Hepatocyte (in vitro differentiated cells): Measurements from ENCODE around the gene MBD4. TPM values are rescaled to one million over a fixed set of nuclear protein-coding genes. Genes with fewer than 3 reads are reported as not detected.

Source experiments
- DNase-seq: peaks from one replicate; pipeline ENCODE4 v3.0.0-alpha.2; 2016; ENCODE audit warnings: low spot score
- H2AFZ ChIP-seq: fragments of 200-600 bp; sonication (generic); 2 replicates; pipeline ENCODE4 v1.6.0; 2016; ENCODE audit warnings: antibody characterized with exemption, mild to moderate bottlenecking
- H3K27ac ChIP-seq: fragments of 200-600 bp; sonication (generic); 2 replicates; pipeline ENCODE4 v1.5.1; 2016; ENCODE audit warnings: mild to moderate bottlenecking
- H3K27me3 ChIP-seq: fragments of 200-600 bp; sonication (generic); 2 replicates; pipeline ENCODE4 v1.6.1; 2016
- H3K36me3 ChIP-seq: fragments of 200-600 bp; sonication (generic); replicated peaks from 2 replicates; pipeline ENCODE4 v1.5.1; 2016; ENCODE audit warnings: low read depth; ENCODE audit not compliant: insufficient read depth
- H3K4me1 ChIP-seq: fragments of 200-600 bp; sonication (generic); 2 replicates; pipeline ENCODE4 v1.5.1; 2016; ENCODE audit warnings: mild to moderate bottlenecking, moderate library complexity; ENCODE audit not compliant: insufficient read depth
- H3K4me2 ChIP-seq: fragments of 200-600 bp; sonication (generic); 2 replicates; pipeline ENCODE4 v1.6.0; 2016
- H3K4me3 ChIP-seq: fragments of 200-600 bp; sonication (generic); 2 replicates; pipeline ENCODE4 v1.5.1; 2016; ENCODE audit warnings: mild to moderate bottlenecking
- H3K79me2 ChIP-seq: fragments of 200-600 bp; sonication (generic); 2 replicates; pipeline ENCODE4 v1.6.0; 2017; ENCODE audit warnings: mild to moderate bottlenecking
- H3K9me2 ChIP-seq: fragments of 200-600 bp; sonication (generic); replicated peaks from 2 replicates; pipeline ENCODE4 v1.6.0; 2017; ENCODE audit warnings: mild to moderate bottlenecking; ENCODE audit not compliant: insufficient read depth
- H3K9me3 ChIP-seq: fragments of 200-600 bp; sonication (generic); 2 replicates; pipeline ENCODE4 v1.5.1; 2016; ENCODE audit warnings: low read depth, mild to moderate bottlenecking
- H4K20me1 ChIP-seq: fragments of 200-600 bp; sonication (generic); 2 replicates; pipeline ENCODE4 v1.6.0; 2016; ENCODE audit warnings: mild to moderate bottlenecking; ENCODE audit not compliant: insufficient read depth, poor library complexity, severe bottlenecking
- EZH2 ChIP-seq: fragments of 200-600 bp; sonication (generic); IDR thresholded peaks from 2 replicates; pipeline ENCODE4 v1.6.1; 2016; ENCODE audit warnings: antibody characterized with exemption, mild to moderate bottlenecking, borderline replicate concordance
- EZH2phosphoT487 ChIP-seq: fragments of 200-600 bp; sonication (generic); IDR thresholded peaks from one replicate; pipeline ENCODE4 v1.6.1; 2018; ENCODE audit warnings: antibody characterized with exemption, mild to moderate bottlenecking, low read depth, moderate library complexity; ENCODE audit not compliant: unreplicated experiment, severe bottlenecking
- WGBS: methylation state at CpG from one replicate; pipeline ENCODE4 v1.1.6; 2016; ENCODE audit warnings: low lambda C conversion rate; ENCODE audit errors: missing lambda C conversion rate; 5-methylcytosine and 5-hydroxymethylcytosine counted together
- polyA plus RNA-seq: library from polyadenylated mRNA; unstranded; fragments of >200 nt; fragmentation: Nextera tagmentation; extraction: Ambion mirVana; gene quantifications from 2 replicates; pipeline ENCODE4 v1.2.1, GENCODE V29; 2016
- total RNA-seq: library from RNA; depleted of rRNA; stranded (reverse); fragments of >200 nt; gene quantifications from 2 replicates; pipeline ENCODE4 v1.2.3, GENCODE V29; 2014
- TF ChIP-seq, protein P1 (sequence below): fragments of 200-600 bp; sonication (generic); IDR thresholded peaks from 2 replicates; pipeline ENCODE4 v1.5.1; 2016; ENCODE audit warnings: antibody characterized with exemption, mild to moderate bottlenecking; ENCODE audit not compliant: poor library complexity

The MBD4 gene
- total and polyA plus RNA-seq, 2 experiments from 2014 or later, result 22.2 to 27.5 TPM

GRCh38 chr3:129441782-129442181 is 2.0 kb upstream of the MBD4 start:
- Histone ChIP-seq H3K27me3 (no peaks in the 10 kb centered on the region), H3K9me3 (no peaks in the 10 kb centered on the region), H3K27ac (peak overlapping the region; percentile 78), H3K79me2 (peaks cover 58% of the 10 kb centered on the region), H3K4me2 (peak overlapping the region; percentile 82), H3K4me1 (peaks cover 17% of the 10 kb centered on the region), H3K9me2 (no peaks in the 10 kb centered on the region), H4K20me1 (no peaks in the 10 kb centered on the region), H2AFZ (no peak overlapping the region), H3K4me3 (no peak overlapping the region), H3K36me3 (no peaks in the 10 kb centered on the region)
- DNase-seq, result no peak
- 36% methylated on average over 4 of the region's 4 CpGs for WGBS
- TF ChIP-seq, protein P1, sequence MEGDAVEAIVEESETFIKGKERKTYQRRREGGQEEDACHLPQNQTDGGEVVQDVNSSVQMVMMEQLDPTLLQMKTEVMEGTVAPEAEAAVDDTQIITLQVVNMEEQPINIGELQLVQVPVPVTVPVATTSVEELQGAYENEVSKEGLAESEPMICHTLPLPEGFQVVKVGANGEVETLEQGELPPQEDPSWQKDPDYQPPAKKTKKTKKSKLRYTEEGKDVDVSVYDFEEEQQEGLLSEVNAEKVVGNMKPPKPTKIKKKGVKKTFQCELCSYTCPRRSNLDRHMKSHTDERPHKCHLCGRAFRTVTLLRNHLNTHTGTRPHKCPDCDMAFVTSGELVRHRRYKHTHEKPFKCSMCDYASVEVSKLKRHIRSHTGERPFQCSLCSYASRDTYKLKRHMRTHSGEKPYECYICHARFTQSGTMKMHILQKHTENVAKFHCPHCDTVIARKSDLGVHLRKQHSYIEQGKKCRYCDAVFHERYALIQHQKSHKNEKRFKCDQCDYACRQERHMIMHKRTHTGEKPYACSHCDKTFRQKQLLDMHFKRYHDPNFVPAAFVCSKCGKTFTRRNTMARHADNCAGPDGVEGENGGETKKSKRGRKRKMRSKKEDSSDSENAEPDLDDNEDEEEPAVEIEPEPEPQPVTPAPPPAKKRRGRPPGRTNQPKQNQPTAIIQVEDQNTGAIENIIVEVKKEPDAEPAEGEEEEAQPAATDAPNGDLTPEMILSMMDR, result no peak
- TF ChIP-seq EZH2 (no peak), EZH2phosphoT487 (no peak)

GRCh38 chr3:129441215-129441614 is 1.5 kb upstream of the MBD4 start:
- no peak for DNase-seq
- Histone ChIP-seq H4K20me1 (no peaks in the 10 kb centered on the region), H3K79me2 (peaks cover 64% of the 10 kb centered on the region), H3K9me3 (no peaks in the 10 kb centered on the region), H3K36me3 (no peaks in the 10 kb centered on the region), H3K4me3 (peak overlapping the region; percentile 26), H3K27me3 (no peaks in the 10 kb centered on the region), H3K4me2 (peak overlapping the region; percentile 82), H2AFZ (peak overlapping the region; percentile 38), H3K27ac (peak overlapping the region; percentile 78), H3K4me1 (peaks cover 13% of the 10 kb centered on the region), H3K9me2 (no peaks in the 10 kb centered on the region)
- WGBS, result 69% methylated on average over 9 of the region's 9 CpGs
- TF ChIP-seq EZH2 (no peak), EZH2phosphoT487 (no peak)
- TF ChIP-seq, protein P1, result no peak

DNA sequence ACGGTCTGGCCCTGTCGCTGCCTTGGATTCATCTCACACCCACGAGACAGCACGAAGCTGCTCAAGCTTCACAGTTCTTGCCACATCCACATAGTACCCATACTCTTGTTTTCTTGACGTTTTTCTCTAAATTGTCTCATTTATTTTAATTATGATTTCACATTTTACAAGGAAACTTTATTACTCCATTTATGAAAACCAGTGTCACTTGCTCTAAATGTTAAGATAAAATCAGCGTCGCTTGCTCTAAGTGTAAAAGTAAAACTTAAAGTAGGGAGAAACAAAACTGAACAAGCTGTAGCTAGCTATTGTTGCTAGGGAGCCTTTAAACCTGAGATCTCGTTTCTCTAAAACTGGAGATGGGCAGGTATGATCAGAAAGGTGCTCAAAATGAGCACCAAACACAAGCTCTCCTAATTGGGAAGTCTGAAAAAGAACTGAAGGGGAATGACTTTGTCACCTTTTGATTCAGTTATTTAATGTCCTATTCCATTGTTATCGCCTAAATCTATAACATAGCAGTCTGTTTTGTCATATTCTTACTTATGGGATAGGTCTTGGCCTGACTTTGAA is 956 bp upstream of the MBD4 start:
- H4K20me1 ChIP-seq, result no peaks in the 10 kb centered on the region
- H3K36me3 ChIP-seq, result no peaks in the 10 kb centered on the region
- H3K27ac ChIP-seq, result peak overlapping the region; percentile 78
- H3K27me3 ChIP-seq, result no peaks in the 10 kb centered on the region
- peak overlapping the region; percentile 38 for H2AFZ ChIP-seq
- no peak for DNase-seq
- TF ChIP-seq, protein P1, result no peak
- TF ChIP-seq EZH2 (no peak), EZH2phosphoT487 (no peak)
- H3K4me1 ChIP-seq, result peaks cover 13% of the 10 kb centered on the region
- 12% methylated on average over 9 of the region's 9 CpGs for WGBS
- H3K9me3 ChIP-seq, result no peaks in the 10 kb centered on the region
- no peaks in the 10 kb centered on the region for H3K9me2 ChIP-seq
- H3K4me3 ChIP-seq, result peak overlapping the region; percentile 26
- H3K79me2 ChIP-seq, result peaks cover 69% of the 10 kb centered on the region
- H3K4me2 ChIP-seq, result peak overlapping the region; percentile 82
